ENCODE data around the gene TMEM270.

The TMEM270 gene

GRCh38 chr7:73839290-73839689, 21.7 kb upstream of the TMEM270 start:
- no peak overlapping the region for H3K4me3 ChIP-seq (ENCODE audit: low read depth, low read length)
- no peak for DNase-seq (ENCODE audit: low read depth)
- TF ChIP-seq MYC (IDR thresholded peaks at IDR 0.05; ENCODE audit: low read depth, low read length) (no peak), MAX (IDR thresholded peaks at IDR 0.05; ENCODE audit: low read depth, low read length) (no peak), CTCF (IDR thresholded peaks at IDR 0.05; ENCODE audit: low read depth, low read length) (no peak), POLR2A (IDR thresholded peaks at IDR 0.05; ENCODE audit: extremely low read depth, insufficient read length) (no peak)

GRCh38 chr7:73839743-73840714, 20.9 kb upstream of the TMEM270 start:
- TF ChIP-seq POLR2A (IDR thresholded peaks at IDR 0.05; ENCODE audit: extremely low read depth, insufficient read length) (no peak), MAX (IDR thresholded peaks at IDR 0.05; ENCODE audit: low read depth, low read length) (no peak), CTCF (IDR thresholded peaks at IDR 0.05; ENCODE audit: low read depth, low read length) (peak; percentile 13), MYC (IDR thresholded peaks at IDR 0.05; ENCODE audit: low read depth, low read length) (no peak)
- no peak overlapping the region for H3K4me3 ChIP-seq (ENCODE audit: low read depth, low read length)
- no peak for DNase-seq (ENCODE audit: low read depth)

GRCh38 chr7:73840715-73841379, 20.1 kb upstream of the TMEM270 start:
- DNase-seq (ENCODE audit: low read depth) = peak; percentile 44
- H3K4me3 ChIP-seq (ENCODE audit: low read depth, low read length) = no peak overlapping the region
- TF ChIP-seq MAX (IDR thresholded peaks at IDR 0.05; ENCODE audit: low read depth, low read length) (no peak), POLR2A (IDR thresholded peaks at IDR 0.05; ENCODE audit: extremely low read depth, insufficient read length) (no peak), MYC (IDR thresholded peaks at IDR 0.05; ENCODE audit: low read depth, low read length) (no peak), CTCF (IDR thresholded peaks at IDR 0.05; ENCODE audit: low read depth, low read length) (no peak)

- no peak for DNase-seq (ENCODE audit: low read depth)
- H3K4me3 ChIP-seq (ENCODE audit: low read depth, low read length) = no peak overlapping the region
- TF ChIP-seq CTCF (IDR thresholded peaks at IDR 0.05; ENCODE audit: low read depth, low read length) (no peak), MYC (IDR thresholded peaks at IDR 0.05; ENCODE audit: low read depth, low read length) (no peak), POLR2A (IDR thresholded peaks at IDR 0.05; ENCODE audit: extremely low read depth, insufficient read length) (no peak), MAX (IDR thresholded peaks at IDR 0.05; ENCODE audit: low read depth, low read length) (no peak)
Observed at GRCh38 chr7:73841689-73842066, 19.3 kb upstream of the TMEM270 start.

- H3K4me3 ChIP-seq (ENCODE audit: low read depth, low read length) = peak within 1 kb of the TSS; percentile 61
- DNase-seq (ENCODE audit: low read depth) = peak; percentile 97
- TF ChIP-seq POLR2A (IDR thresholded peaks at IDR 0.05; ENCODE audit: extremely low read depth, insufficient read length) (peak; percentile 48), MYC (IDR thresholded peaks at IDR 0.05; ENCODE audit: low read depth, low read length) (0 out of 2 replicates have a peak, but pooled peaks have one; percentile 42), MAX (IDR thresholded peaks at IDR 0.05; ENCODE audit: low read depth, low read length) (peak; percentile 31), CTCF (IDR thresholded peaks at IDR 0.05; ENCODE audit: low read depth, low read length) (no peak)
Observed at GRCh38 chr7:73842067-73842976, 18.6 kb upstream of the TMEM270 start, which contains the start of gene METTL27. Gene METTL27 (minus strand): TSS chr7:73842516. CDS start chr7:73842140, 376 bp downstream.
